Activated CD8-positive, alpha-beta memory T cell treated with anti-CD3 and anti-CD28 coated beads, Interleukin-2, amount 50 U/mL, for 1 hour (primary cell): ENCODE measurements around the gene RARRES2.

ENCODE experiments used
- DNase-seq: peaks from one replicate; pipeline ENCODE4 v3.0.0-alpha.2; 2020; ENCODE audit errors: extremely low read depth

The RARRES2 gene

GRCh38 chr7:150337659-150338081, 3.8 kb downstream of the RARRES2 start:
- no peak for DNase-seq

- no peak for DNase-seq
These were observed 4.2 kb downstream of the RARRES2 start for GRCh38 chr7:150337179-150337578.

- DNase-seq, result no peak
These were observed 4.7 kb downstream of the RARRES2 start for GRCh38 chr7:150336746-150337145.

GRCh38 chr7:150335774-150336112, 5.7 kb downstream of the RARRES2 start:
- DNase-seq, result no peak

GRCh38 chr7:150335108-150335773, 6.2 kb downstream of the RARRES2 start:
- DNase-seq, result no peak

- no peak for DNase-seq
These were observed 7.3 kb downstream of the RARRES2 start for GRCh38 chr7:150334108-150334507.

DNA sequence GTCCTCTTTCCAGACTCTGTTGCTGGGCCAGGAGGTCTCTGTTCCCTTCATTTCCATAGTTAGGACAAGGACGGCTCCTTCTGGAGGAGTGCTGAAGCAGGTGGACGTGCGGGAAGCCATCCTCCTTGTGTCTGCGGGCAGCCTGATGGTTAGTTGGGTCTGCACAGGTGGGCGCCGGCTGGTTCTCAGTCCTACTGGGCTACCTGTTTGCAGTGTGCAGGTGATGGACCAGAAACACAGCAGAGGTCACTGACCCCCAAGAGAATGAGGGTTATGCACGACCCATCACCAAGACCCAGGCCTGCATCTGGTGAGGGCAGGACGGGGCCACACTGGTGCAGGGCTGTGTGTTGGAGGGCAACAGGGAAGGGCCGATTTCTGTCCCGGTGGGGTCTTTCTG, 7.8 kb downstream of the RARRES2 start:
- no peak for DNase-seq

GRCh38 chr7:150332852-150333635, 8.4 kb downstream of the RARRES2 start:
- no peak for DNase-seq

DNA sequence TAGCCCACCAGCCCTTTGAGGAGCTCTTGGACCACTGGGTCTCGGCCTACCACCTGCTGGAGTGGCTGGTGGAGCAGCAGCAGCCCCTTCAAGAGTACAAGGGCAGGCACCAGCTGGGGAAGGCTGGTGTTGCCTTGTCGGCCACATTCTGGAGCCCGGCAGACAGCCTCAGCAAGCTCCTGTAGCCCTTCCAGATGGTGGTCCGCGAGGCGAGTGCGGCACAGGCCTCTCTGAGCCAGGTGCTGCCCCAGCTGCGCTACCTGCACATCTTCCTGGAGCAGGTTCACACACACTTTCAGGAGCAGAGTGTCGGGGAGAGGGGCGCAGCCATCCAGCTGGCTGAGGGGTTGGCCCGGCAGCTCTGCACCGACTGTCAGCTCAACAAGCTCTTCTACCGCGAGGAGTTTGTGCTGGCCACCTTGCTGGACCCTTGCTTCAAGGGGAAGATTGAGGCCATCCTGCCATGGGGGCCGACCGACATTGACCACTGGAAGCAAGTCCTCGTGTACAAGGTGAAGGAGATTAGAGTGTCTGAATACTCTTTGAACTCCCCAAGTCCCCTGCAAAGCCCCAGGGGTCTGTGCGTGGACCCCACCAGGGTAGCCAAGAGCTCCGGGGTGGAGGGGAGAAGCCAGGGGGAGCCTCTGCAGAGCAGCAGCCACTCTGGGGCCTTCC, 11.1 kb downstream of the RARRES2 start:
- no peak for DNase-seq

DNA sequence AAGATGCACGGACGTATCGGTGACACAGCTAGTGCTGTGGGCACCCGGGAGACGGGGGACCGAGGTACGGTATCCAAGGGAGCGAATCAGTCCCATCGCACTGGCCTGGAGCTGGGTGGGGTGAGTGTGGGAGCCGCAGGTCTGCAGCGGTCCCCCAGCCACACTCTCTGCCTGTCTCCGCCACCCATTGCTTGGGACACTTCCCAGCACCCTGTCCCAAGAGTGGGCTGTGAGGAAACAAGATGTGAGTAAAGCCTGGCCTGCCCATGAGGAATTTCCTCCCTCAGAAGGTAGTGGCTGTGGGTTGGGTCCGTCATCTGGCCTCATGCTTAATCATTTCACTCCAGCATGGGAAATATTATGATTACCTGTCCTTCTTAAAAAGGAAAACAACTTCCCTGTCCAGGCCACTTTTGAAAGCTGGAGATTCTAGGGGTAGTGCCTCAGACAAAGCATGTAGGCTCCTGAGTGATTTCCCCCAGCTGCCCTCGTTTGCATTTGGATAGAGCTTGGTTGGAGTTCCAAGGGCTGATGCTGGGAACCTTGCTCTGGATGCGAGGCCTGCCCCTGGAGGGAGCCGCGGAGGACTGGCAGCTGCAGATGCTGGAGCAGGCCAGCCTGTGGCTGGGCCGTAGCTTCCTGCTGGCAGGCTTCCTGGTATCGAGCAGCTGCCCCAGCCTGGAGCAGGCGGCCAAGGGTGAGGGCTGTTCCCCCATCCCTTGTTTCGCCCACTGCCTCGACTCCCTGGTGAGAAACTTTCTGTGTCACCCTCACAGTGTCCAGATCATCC, 11.9 kb downstream of the RARRES2 start:
- no peak for DNase-seq

- DNase-seq, result no peak
These were observed 14.1 kb downstream of the RARRES2 start for GRCh38 chr7:150327308-150327707.

DNA sequence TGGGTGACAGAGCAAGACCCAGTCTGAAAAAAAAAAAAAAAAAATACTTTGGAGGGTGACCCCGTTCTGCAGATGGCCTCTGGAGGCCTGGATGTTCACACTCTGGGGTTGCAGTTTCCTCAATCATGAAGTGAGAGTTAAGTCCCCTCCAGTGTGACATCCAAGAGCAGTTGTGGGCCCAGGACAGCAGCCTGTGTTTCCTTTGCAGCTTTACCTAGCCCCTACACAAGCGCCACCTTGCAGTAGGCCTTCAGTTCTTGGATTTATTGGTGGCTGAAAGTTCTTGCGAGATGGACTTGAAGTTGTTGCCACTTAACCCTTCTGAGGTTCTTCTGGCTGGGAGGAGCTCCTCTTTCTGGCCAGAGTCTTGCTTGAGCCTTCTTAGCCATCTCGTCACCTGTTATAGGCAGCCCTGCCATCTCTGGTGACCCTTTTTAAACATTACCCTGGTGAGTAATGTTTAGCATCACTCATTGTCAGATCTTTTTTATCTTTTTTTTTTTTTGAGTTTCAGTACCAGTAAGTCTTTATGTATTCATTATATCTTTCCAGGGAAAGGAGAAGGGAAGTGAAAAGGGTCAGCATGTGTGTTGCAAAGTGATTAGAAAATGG, 14.7 kb downstream of the RARRES2 start:
- DNase-seq, result no peak

- DNase-seq, result no peak
These were observed 15.5 kb downstream of the RARRES2 start for GRCh38 chr7:150325901-150326300.

DNA sequence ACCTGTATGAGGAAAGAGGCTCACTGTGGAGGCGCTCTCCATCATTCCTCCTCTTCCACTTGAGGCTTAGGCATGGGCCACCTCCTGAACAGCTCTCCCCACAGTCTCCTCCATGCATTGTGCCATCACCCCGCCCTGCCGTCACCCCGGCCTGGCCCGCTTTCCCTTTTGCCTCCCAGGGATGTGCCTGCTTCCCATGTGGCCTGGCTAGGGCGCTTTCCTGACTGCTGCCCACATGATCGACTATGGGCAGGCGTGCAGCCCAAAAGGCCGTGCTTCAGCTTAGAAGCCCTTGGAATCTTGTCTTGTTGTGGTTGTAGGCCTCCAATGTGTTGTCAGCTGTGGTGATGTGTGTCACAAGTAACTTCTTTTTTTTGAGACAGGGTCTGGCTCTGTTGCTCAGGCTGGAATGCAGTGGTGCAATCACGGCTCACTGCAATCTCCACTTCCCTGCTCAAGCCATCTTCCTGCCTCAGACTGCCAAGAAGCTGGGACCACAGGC, 16.3 kb downstream of the RARRES2 start:
- no peak for DNase-seq

- no peak for DNase-seq
These were observed 17.0 kb downstream of the RARRES2 start for GRCh38 chr7:150324373-150324961.

DNA sequence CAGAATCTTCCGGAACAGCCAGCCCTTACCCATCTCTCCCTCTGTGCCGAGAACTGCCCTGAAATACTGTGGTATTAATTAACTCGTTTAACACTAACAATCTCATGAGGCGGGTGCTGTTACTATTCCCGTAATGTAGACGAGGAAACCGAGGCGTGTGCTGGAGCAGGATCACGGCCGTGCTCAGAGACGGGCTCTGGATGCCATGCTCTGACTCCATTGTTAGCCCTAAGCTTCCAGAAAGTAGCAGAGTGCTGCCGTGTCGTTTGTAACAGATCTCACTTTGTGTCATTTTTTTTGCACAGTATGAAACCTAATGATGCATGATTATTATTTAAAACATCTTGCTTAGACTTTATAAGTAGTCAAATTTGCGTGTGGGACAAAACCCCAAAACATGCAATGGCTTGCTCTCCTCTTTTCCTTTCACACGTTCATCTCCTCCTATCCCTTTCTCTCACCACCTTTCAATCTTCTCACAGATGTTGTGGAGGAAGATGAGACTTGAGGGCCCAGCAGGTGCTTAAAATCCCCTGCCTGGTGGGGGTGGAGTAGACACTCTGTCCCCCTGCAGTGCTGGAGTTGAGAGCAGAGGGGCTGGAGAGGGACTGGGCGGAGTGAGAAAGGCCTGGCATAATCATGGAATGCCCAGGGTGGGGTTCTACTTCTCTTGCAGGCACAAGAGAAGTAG, 17.6 kb downstream of the RARRES2 start:
- DNase-seq, result no peak

DNA sequence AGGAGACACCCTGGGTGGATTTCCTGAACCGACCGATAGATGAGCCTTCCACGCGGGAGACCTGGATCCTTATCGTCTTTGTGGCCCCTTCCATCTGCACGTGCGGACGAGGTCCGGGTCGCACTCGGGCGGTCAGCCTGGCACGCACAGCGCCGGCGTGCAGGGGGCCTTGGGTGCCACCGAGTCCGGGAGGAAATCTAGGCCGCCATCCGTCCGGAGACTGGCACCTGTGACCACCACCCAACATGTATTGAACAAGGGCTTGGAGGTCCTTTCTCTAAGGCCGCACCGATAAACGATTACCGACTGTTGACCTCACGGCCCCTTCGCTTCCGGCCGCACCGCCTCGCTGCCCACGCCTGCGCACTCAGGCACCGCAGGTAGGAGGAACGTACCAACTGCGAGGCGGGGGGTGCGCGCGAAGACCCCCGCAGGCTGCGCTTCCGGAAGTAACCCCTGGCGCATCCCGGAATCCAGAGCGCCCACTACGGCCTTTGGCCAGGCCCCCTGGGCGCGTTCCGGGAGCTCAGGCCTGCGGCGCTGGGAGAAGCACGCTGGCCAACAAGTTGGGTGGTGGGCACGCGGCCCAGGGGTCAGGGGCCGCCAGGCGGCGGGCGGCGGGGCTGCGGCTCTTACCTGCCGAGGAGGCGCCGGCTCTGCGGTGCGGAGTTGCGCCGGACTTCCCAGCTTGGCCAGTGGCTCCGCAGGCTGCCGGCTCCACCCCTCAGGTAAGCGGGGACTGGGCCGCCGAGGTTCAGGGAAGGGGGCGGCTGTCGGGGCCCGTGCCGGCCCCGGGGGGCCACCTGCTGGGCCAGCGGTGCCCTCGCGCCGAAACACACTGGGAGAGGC, 18.4 kb downstream of the RARRES2 start, which contains the start of the genes ACTR3C and LRRC61:
TSS of gene ACTR3C (minus strand) at position 713 of the 849 bp plus-strand sequence. CDS start 28,249 bp downstream, outside the sequence.
TSS of gene LRRC61 (plus strand) at position 523 of the 849 bp plus-strand sequence. CDS start 13,507 bp downstream, outside the sequence.
- DNase-seq, result no peak

DNA sequence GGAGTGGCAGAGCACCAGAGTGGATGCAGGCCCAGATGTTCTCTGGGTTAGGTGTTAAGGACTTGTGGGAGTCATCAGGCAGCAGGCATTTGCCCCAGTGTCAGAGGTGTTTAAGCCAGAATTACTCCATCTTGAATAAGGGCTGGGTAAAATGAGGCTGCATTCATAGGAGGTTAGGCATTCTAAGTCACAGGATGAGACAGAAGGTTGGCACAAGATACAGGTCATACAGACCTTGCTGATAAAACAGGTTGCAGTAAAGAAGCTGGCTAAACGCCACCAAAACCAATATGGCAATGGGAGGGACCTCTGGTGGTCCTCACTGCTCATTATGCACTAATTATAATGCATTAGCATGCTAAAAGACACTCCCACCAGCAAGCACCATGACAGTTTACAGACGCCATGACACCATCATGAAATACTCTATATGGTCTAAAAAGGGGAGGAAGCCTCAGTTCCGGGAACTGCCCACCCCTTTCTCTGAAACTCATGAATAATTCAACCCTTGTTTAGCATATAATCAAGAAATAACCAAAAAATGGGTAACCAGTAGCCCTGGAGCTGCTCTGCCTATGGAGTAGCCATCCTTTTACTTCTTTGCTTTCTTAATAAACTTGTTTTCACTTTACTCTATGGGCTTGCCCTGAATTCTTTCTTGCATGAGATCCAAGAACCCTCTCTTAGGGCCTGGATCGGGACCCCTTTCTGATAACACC, 19.2 kb downstream of the RARRES2 start:
- peak; percentile 21 for DNase-seq

DNA sequence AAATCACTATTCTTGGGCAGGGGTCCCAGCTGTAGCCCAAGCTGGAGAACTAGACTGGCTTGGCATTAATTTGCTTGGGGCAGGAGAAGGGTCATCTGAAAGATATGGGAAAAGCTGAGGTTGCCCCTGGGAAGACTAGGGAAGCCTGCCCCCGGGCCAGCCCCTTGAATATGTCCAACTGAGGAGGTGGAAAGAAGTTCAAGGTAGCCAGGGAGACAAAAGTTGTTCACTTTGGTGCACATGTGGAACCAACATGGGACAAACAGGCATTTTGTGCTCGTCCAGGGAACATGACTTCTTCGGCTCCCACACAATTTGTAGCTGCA, 19.7 kb downstream of the RARRES2 start:
- DNase-seq, result no peak
